GM06990 (cell line): Measurements from ENCODE around the gene ELL.
"Not testable (repeated sequence)": the region's sequence is repeated elsewhere in the genome, so short reads cannot be mapped to it uniquely, and the experiment has no call there.

Source experiments
- DNase-seq: peaks from one replicate; pipeline ENCODE4 v3.0.0-alpha.2; 2011; ENCODE audit not compliant: insufficient read length; ENCODE audit errors: extremely low read depth
- H3K27me3 ChIP-seq: replicated peaks from 2 replicates; pipeline ENCODE4 v1.6.0; 2011; ENCODE audit warnings: low read length; ENCODE audit not compliant: control insufficient read depth, insufficient read depth
- H3K36me3 ChIP-seq: 2 replicates; pipeline ENCODE4 v1.5.1; 2011; ENCODE audit warnings: low read length; ENCODE audit not compliant: control insufficient read depth, insufficient read depth
- H3K4me3 ChIP-seq: replicated peaks from 2 replicates; pipeline ENCODE4 v1.5.1; 2011; ENCODE audit warnings: low read depth, mild to moderate bottlenecking, control low read depth, low read length
- CTCF ChIP-seq: IDR thresholded peaks from 2 replicates; pipeline ENCODE4 v1.5.1; 2011; ENCODE audit warnings: low read length, control low read depth, mild to moderate bottlenecking, inconsistent platforms; ENCODE audit not compliant: insufficient read depth, poor library complexity, severe bottlenecking

ELL gene

DNA sequence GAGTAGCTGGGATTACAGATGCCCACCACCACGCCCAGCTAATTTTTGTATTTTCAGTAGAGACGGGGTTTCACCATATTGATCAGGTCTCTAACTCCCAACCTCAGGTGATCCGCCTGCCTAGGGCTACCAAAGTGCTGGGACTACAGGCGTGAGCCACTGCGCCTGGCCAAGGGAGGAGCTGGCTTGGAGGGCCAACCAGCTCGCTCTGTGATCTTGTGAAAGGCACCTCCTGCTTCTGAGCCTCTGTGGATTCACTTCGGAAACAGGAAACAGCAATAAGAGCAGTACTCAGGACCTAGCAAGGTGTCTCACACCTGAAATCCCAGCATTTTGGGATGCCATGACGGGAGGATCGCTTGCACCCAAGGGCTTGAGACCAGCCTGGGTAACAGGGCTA is 2.0 kb upstream of the ELL start:
- no peaks in the 10 kb centered on the region for H3K36me3 ChIP-seq
- no peaks in the 10 kb centered on the region for H3K27me3 ChIP-seq
- TF ChIP-seq CTCF = no peak
- no peak for DNase-seq
- H3K4me3 ChIP-seq = no peak overlapping the region

DNA sequence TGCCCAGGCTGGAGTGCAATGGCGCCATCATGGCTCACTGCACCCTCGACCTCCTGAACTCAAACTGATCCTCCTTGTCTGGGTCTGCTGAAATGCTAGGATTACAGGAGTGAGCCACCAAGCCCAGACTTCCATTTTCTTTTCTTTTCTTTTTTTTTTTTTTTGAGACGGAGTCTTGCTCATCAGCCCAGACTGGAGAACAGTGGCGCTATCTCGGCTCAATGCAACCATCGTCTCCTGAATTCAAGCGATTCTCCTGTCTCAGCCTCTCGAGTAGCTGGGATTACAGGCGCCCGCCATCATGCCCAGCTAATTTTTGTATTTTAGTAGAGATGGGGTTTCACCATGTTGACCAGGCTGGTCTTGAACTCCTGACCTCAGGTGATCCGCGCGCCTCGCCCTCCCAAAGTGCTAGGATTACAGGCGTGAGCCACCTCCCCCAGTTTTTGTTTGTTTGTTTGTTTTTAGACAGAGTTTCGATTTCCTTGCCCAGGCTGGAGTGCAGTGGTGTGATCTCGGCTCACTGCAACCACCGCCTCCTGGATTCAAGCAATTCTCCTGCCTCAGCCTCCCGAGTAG is 1.1 kb upstream of the ELL start:
- H3K36me3 ChIP-seq = not testable (repeated sequence)
- peak overlapping the region; percentile 49 for H3K4me3 ChIP-seq

GRCh38 chr19:18522124-18522861 is 423 bp upstream of the ELL start:
- peak overlapping the region; percentile 100 for H3K4me3 ChIP-seq
- no peaks in the 10 kb centered on the region for H3K27me3 ChIP-seq
- peak; percentile 99 for DNase-seq
- no peak for TF ChIP-seq CTCF
- no peaks in the 10 kb centered on the region; the same call in 1 of the 2 replicates for H3K36me3 ChIP-seq

More for the DNA sequence above, 1.1 kb upstream of the ELL start:
- not testable (repeated sequence) for DNase-seq, H3K27me3 ChIP-seq

- peak; percentile 65 for DNase-seq
- no peak for TF ChIP-seq CTCF
- Histone ChIP-seq H3K36me3 (peaks cover 1% of the 10 kb centered on the region), H3K4me3 (peak overlapping the region; percentile 100), H3K27me3 (no peaks in the 10 kb centered on the region)
Measured at GRCh38 chr19:18520848-18521691, 800 bp downstream of the ELL start.

DNA sequence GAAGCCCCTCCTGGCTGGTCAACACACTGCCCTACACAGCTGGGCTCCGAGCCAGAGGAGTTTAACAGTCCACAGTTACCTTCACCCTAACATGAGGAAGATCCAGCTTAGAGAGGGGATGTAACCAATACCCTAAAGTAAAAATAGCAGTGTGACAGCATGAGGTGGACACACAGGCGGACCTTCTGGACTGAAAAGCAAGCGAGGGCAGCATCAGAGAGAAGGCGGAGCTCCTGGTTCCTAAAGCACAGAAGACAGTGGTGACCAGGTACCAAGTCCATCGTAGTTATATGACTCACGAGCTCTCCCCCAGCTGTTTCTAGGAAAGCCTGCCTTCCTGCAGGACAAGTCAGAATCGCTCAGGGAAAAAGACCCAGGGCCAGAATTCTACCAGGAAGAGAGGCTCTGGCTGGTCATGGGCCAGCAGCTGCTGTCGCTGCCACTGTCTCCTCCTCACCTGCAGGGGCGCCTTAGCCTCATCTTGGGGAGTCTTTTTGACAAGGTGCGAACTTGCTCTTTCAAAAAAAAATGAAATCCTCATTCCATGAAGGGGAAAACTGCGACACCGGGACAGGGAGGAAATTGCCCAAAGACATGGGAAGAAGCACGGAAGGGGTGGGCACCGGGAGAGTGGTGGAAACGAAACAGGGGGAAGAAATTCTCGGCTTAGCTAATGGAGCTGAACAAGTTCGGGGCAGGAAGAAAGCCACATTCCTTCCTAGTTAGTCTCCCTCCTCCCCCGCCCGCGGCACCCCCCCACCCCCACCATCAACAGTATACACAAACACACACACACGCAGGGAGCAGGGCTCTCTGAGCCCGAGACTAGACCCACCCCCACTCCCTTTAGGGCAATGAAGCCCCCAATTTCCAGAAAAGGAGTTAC is 1.7 kb downstream of the ELL start:
- H3K27me3 ChIP-seq = no peaks in the 10 kb centered on the region
- DNase-seq = peak; percentile 63
- H3K4me3 ChIP-seq = peak overlapping the region; percentile 100
- peaks cover 6% of the 10 kb centered on the region for H3K36me3 ChIP-seq
- TF ChIP-seq CTCF = peak; percentile 88
